Smooth muscle cell (in vitro differentiated cells): ENCODE measurements around the gene ANKRD10. TPM values are rescaled to one million over a fixed set of nuclear protein-coding genes. Genes with fewer than 3 reads are reported as not detected.

Experiments used
- DNase-seq: peaks from one replicate; lab custom pipeline; 2025; ENCODE audit not compliant: unreplicated experiment; lab: John Stamatoyannopoulos, UW
- H2AFZ ChIP-seq: fragments of 200-600 bp; sonication (generic); 2 replicates; pipeline ENCODE4 v1.6.0; 2016; ENCODE audit warnings: antibody characterized with exemption, low read depth, mild to moderate bottlenecking
- H3F3A ChIP-seq: fragments of 200-600 bp; sonication (generic); 2 replicates; pipeline ENCODE4 v1.6.0; 2017; ENCODE audit warnings: antibody characterized with exemption, low read depth
- H3K27ac ChIP-seq: fragments of 200-600 bp; sonication (generic); 2 replicates; pipeline ENCODE4 v1.5.1; 2016; ENCODE audit warnings: low read depth, mild to moderate bottlenecking
- H3K27me3 ChIP-seq: fragments of 200-600 bp; sonication (generic); 2 replicates; pipeline ENCODE4 v1.6.1; 2016; ENCODE audit warnings: low read depth, mild to moderate bottlenecking
- H3K36me3 ChIP-seq: fragments of 200-600 bp; sonication (generic); 2 replicates; pipeline ENCODE4 v1.5.1; 2016; ENCODE audit warnings: low read depth
- H3K4me1 ChIP-seq: fragments of 200-600 bp; sonication (generic); 2 replicates; pipeline ENCODE4 v1.5.1; 2016; ENCODE audit warnings: low read depth
- H3K4me2 ChIP-seq: fragments of 200-600 bp; sonication (generic); 2 replicates; pipeline ENCODE4 v1.6.0; 2016; ENCODE audit warnings: mild to moderate bottlenecking
- H3K4me3 ChIP-seq: fragments of 200-600 bp; sonication (generic); 2 replicates; pipeline ENCODE4 v1.5.1; 2016; ENCODE audit warnings: mild to moderate bottlenecking
- H3K79me2 ChIP-seq: fragments of 200-600 bp; sonication (generic); 2 replicates; pipeline ENCODE4 v1.6.0; 2016; ENCODE audit warnings: low read depth, mild to moderate bottlenecking
- H3K9ac ChIP-seq: fragments of 200-600 bp; sonication (generic); 2 replicates; pipeline ENCODE4 v1.6.0; 2016; ENCODE audit warnings: low read depth
- H3K9me3 ChIP-seq: fragments of 200-600 bp; sonication (generic); replicated peaks from 2 replicates; pipeline ENCODE4 v1.5.1; 2016; ENCODE audit warnings: low read depth
- H4K20me1 ChIP-seq: fragments of 200-600 bp; sonication (generic); 2 replicates; pipeline ENCODE4 v1.6.0; 2016; ENCODE audit warnings: low read depth
- CTCF ChIP-seq: fragments of 200-600 bp; sonication (generic); IDR thresholded peaks from 2 replicates; pipeline ENCODE4 v1.5.1; 2017; ENCODE audit warnings: borderline replicate concordance, mild to moderate bottlenecking, antibody characterized with exemption; ENCODE audit not compliant: insufficient read depth, poor library complexity, severe bottlenecking
- WGBS: methylation state at CpG from one replicate; pipeline ENCODE4 v1.1.7; 2016; ENCODE audit warnings: low lambda C conversion rate; 5-methylcytosine and 5-hydroxymethylcytosine counted together
- polyA plus RNA-seq: library from polyadenylated mRNA; unstranded; fragments of >200 nt; fragmentation: Nextera tagmentation; extraction: Ambion mirVana; gene quantifications from 2 replicates; pipeline ENCODE4 v1.2.1, GENCODE V29; 2016
- total RNA-seq: library from RNA; depleted of rRNA; stranded (reverse); fragments of >200 nt; gene quantifications from 2 replicates; pipeline ENCODE4 v1.2.3, GENCODE V29; 2014

Gene ANKRD10
- total and polyA plus RNA-seq, 2 experiments from 2014 or later, result 31.0 to 61.8 TPM

GRCh38 chr13:110913322-110914080, 1.4 kb downstream of the ANKRD10 start:
- Histone ChIP-seq H3K9ac (peak overlapping the region; percentile 93), H3F3A (no peaks in the 10 kb centered on the region), H3K4me3 (peak overlapping the region; percentile 98), H3K79me2 (peaks cover 57% of the 10 kb centered on the region), H2AFZ (no peak overlapping the region), H3K4me1 (peaks cover 28% of the 10 kb centered on the region), H3K4me2 (peak overlapping the region; percentile 86), H3K36me3 (no peaks in the 10 kb centered on the region), H3K27ac (peak overlapping the region; percentile 94), H4K20me1 (peaks cover 58% of the 10 kb centered on the region), H3K27me3 (no peaks in the 10 kb centered on the region), H3K9me3 (no peaks in the 10 kb centered on the region)
- DNase-seq, result no peak
- no peak for TF ChIP-seq CTCF
- WGBS, result 2% methylated on average over 16 of the region's 16 CpGs

- Histone ChIP-seq H2AFZ (no peak overlapping the region), H3K9ac (peak overlapping the region; percentile 93), H3K4me2 (peak overlapping the region; percentile 86), H3K27me3 (no peaks in the 10 kb centered on the region), H3K4me1 (peaks cover 32% of the 10 kb centered on the region), H4K20me1 (peaks cover 66% of the 10 kb centered on the region), H3K36me3 (no peaks in the 10 kb centered on the region), H3K9me3 (no peaks in the 10 kb centered on the region), H3K27ac (peak overlapping the region; percentile 94), H3F3A (no peaks in the 10 kb centered on the region), H3K79me2 (peaks cover 66% of the 10 kb centered on the region), H3K4me3 (peak overlapping the region; percentile 98)
- 12% methylated on average over 10 of the region's 10 CpGs for WGBS
- TF ChIP-seq CTCF, result no peak
- no peak for DNase-seq
Measured at GRCh38 chr13:110912651-110913051, 2.2 kb downstream of the ANKRD10 start.

GRCh38 chr13:110911880-110912279, 3.0 kb downstream of the ANKRD10 start:
- H3K4me1 ChIP-seq, result peaks cover 32% of the 10 kb centered on the region

More at GRCh38 chr13:110911880-110912279, 3.0 kb downstream of the ANKRD10 start:
- H3K27me3 ChIP-seq, result no peaks in the 10 kb centered on the region
- H2AFZ ChIP-seq, result no peak overlapping the region
- DNase-seq, result no peak
- no peak for TF ChIP-seq CTCF
- H3K27ac ChIP-seq, result no peak overlapping the region
- H3K36me3 ChIP-seq, result no peaks in the 10 kb centered on the region
- no peaks in the 10 kb centered on the region for H3K9me3 ChIP-seq
- peaks cover 71% of the 10 kb centered on the region for H3K79me2 ChIP-seq
- peaks cover 72% of the 10 kb centered on the region for H4K20me1 ChIP-seq
- WGBS, result 72% methylated on average over 2 of the region's 2 CpGs
- peak overlapping the region; percentile 86 for H3K4me2 ChIP-seq
- no peaks in the 10 kb centered on the region for H3F3A ChIP-seq
- peak overlapping the region; percentile 98 for H3K4me3 ChIP-seq
- no peak overlapping the region for H3K9ac ChIP-seq
